Central memory CD4-positive, alpha-beta T cell (primary cell): ENCODE data around the gene REXO5.
"Not testable (repeated sequence)": the region's sequence is repeated elsewhere in the genome, so short reads cannot be mapped to it uniquely, and the experiment has no call there.

Experiments
- DNase-seq: peaks from one replicate; pipeline ENCODE4 v3.0.0; 2022

REXO5 gene

DNA sequence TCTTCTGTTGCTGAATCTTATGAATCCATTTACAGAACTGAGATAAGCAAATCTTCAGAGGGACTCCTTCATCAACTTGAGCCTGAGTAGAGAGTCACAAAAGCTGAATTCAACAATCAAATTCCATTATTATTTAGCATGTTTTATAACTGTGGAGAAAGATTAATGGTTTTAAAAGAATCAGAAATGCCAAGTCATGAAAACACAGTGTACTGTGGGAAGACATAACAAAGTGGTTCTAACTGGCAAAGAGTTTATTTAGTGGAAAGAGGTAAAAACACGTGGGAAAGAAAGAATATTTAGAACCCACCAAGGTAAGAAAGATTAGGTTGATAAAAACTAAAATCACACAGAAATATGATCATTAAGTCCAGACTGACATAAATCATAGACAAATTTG, 5.0 kb upstream of the REXO5 start:
- DNase-seq: no peak

GRCh38 chr16:20803192-20803560, 3.2 kb upstream of the REXO5 start:
- no peak for DNase-seq

GRCh38 chr16:20803561-20804214, 2.6 kb upstream of the REXO5 start:
- DNase-seq: no peak

DNA sequence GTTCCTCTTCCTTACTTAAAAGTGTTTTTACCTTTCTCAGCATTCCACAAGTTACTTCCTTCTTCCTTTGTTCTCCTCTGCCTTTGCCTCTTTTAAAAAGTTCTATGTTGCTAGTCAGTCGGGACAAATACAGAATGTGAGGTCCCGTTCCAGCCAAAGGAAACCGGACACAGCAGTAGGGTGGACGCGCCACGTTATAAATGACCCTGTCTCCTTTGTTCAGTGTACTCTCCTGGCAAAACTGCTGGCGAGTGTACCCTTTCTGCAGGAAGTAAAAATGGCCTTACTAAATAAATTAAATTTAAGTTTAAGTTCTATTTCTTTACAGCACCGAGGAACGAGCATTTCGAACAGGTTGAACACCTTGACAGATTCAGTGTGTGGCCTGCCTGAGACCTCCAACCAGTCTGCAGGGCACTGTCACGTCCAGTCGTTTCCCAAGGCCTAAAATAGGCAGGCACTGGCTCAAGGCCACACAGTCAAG, 601 bp upstream of the REXO5 start:
- DNase-seq: not testable (repeated sequence)

DNA sequence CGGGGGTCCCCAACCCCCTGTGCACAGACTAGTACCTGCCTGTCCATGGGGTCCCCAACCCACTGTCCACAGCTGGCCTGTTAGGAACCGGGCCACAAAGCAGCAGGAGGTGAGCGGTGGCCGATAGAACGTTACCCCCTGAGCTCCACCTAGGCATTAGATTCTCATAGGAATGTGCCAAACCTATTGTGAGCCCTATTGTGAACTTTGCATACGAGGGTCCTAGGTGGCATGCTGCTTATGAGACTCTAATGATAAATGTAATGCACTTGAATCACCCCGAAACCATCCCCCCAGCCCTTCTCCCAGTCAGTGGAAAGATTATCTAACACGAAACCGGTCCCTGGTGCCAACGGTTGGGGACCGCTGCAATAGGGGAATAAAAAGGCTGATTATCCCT, 1.5 kb downstream of the REXO5 start:
- DNase-seq: no peak

- no peak for DNase-seq
Measured at GRCh38 chr16:20811889-20812439, 5.6 kb downstream of the REXO5 start.

GRCh38 chr16:20812510-20812909, 6.2 kb downstream of the REXO5 start:
- DNase-seq: no peak

DNA sequence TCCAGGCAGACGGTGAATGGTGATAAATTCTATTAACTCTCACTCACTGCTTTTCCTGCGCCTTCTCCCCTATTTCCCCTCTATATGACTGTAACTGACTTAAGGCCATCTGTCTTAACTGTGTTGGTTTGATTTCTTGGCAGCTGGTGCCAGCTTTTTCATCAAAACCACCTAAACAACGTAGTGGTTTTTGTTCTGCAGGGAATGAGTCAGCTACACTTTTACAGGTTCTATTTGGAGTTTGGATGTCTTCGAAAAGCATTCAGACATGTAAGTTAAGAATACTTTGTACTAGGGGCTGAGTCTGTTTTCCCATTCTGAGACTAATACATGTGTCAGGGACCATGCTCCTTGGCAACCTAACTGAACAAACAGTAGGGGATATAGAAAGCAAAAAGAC, 8.5 kb downstream of the REXO5 start:
- DNase-seq: no peak

- no peak for DNase-seq
Measured at GRCh38 chr16:20818929-20819585, 12.7 kb downstream of the REXO5 start.

DNA sequence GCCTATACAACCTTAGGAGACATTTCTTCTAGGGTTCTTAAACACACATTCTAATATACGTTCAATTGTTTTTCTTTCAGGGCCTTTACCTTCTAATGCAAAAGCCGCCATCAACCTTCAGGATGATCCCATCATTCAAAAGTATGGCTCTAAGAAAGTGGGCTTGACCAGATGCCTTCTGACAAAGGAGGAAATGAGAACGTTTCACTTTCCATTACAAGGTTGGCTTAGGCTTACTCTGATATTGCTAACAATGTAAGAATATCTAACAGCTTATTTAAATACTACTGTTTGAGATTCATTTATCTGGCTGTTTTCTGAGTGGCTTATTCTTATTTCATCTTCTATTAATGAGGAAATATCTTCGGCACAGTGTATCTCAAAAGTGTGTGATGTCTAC, 15.4 kb downstream of the REXO5 start:
- DNase-seq: no peak

DNA sequence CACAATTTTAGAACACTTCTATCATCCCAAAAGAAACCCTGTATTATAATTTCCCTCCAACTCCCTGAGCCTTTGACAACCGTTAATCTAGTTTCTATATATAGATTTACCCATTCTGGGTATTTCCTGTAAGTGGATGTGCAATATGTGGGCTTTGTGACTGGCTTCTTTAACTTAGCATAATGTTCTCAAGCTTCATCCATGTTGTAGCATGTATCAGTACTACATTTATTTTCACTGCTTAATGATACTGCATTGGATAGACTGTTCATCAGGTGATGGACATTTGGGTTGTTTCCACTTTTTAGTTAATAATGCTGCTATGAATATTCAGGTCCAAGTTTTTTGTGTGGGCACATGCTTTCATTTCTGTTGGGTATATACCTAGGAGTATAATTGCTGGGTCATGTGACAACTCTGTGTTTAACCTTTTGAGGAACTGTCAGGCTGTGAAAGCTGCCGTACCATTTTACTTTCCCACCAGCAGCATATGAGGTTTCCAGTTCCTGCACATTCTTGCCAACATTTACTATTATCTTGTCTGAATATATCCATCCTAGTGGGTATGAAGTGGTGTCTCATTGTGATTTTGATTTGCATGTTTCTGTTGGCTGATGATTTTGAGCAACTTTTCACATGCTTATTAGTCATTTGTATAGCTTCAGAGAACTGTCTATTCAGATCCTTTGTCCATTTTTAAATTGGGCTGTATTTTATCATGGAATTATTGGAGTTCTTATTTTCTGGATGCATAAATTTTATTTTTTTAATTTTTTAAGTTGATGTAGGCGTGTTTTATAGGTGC, 16.4 kb downstream of the REXO5 start:
- no peak for DNase-seq

DNA sequence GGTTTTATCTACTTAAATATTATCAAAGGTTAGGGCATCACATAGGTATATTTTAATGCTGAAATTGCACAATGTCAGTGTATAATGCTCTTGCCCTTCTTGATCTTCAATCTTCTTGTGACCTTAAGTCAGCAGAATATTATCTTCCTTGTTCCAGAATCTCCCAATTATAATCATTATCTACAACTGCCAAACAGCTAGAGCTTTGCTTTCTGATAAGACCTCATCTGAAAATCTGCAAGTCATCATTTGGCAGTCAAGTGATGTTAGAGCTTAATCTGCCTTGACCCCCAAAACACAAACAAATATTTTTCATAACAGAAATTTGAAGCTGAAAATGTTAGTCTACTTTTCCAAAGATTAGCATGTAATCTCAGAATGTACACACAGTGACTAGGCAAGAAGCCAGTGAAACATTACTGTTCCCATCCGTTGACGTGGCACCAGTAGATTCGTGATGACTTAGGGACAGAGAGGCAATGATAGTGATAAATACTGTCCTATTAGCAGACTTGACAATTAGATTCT, 19.8 kb downstream of the REXO5 start:
- no peak for DNase-seq

DNA sequence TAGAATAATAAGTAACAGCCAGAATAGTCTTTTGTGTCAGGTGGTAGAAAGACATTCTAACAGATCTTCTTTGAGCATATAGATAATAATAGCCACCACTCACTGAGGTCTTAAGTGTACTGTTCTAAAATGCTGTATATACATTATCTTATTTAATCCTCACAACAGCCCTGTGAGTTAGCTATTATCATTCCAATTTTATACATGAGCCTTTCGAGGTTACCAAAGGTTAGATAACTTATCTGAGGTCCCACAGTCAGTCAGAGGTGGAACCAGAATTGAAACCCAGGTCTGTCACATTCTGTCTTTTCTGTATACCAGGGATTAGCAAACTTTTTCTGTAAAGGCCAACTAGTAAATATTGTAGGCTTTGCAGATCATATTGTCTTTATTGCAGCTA, 23.2 kb downstream of the REXO5 start:
- DNase-seq: no peak

GRCh38 chr16:20830372-20830771, 24.0 kb downstream of the REXO5 start:
- DNase-seq: no peak

DNA sequence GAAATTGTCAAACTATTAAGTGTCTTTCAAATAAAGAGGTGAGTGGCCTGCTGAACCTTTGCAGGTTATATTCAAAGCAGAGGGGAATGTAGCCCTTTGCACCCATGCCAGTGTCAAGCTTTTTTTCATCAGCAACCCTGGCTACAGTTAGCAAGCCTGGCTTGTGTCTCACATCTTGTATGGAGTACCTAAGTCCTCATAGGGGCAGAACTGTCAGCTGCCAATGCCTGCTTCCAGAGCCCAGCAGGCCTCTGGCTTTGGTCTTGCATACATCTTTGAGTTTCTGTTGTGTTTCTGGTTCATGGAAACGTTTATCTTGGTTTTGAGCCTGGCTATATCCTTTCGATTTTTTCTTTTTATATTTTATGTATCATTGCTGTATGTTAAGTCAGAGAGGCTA, 26.8 kb downstream of the REXO5 start:
- no peak for DNase-seq

GRCh38 chr16:20838240-20838639, 31.9 kb downstream of the REXO5 start:
- no peak for DNase-seq

DNA sequence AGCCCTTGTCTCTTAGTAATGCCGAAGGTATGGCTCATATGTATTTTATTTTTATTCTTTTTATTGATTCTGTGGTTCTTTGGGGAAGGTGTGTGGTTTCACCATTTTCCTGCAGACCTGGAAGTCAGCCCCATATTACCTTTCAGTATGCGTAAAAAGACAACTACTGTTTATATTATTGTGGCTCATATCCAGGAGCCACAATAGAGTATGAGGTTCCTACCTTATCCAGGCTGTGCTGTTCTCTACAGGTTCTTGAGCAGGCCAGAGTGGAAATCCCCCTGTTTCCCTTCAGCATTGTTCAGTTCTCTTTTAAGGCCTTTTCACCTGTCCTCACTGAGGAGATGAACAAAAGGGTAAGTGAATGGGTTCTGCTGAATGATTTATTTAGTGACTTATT, 33.2 kb downstream of the REXO5 start:
- no peak for DNase-seq

DNA sequence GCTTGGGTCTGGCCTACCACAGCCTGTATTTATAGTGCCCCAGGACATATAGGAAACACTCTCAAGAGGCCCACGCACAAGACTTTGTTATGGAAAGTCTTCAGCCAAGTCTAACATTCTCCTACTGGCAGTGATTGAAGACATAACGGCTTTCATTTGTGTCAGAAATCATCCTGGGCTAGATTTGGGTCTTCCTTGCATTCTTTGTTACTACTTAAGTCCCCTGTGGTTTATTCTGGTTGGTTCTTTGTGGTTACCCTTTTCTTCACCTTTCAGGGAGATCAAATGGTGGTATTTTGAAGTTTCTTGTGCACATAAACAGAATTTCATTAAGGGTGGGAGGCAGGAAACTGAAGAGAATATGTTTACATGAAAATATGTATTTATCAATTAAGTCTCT, 37.7 kb downstream of the REXO5 start:
- DNase-seq: peak; percentile 20

GRCh38 chr16:20844588-20844987, 38.3 kb downstream of the REXO5 start:
- peak; percentile 11 for DNase-seq

DNA sequence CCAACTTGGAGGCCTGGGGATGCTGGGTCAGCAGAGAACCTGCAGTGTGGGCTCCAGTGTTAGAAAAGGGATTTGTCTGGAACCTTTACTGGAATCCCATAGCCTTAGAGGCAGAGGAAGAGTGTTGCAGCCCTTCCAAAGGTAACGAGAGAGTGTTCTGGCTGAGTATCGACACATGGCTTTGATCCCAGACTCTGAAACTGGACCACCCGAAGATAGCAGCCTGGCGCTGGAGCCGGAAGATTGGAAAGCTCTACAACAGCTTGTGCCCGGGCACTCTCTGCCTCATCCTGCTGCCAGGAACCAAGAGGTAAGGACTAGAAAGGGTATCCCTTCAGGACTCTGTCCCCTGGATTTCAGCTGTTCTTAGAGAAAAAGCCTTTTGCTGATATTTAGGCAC, 39.7 kb downstream of the REXO5 start:
- no peak for DNase-seq

DNA sequence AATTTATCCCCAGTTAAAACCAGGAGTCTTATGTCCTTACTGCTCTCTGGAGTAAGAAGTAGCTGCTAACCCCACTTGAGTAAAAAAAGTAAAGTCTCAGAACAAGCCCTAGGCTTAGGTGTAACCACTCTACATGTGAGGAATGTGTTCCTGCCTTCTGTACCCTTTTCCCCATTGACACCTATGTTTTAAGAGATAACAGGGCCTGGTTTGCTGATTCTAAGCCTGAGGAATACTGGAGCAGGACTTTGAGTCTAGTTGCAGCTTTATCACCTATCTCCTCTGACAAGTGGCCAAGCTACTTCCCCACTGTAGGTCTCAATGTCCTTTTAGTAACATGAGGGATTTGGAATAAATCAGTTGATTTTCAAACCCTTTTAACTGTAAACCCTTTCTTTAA, 40.2 kb downstream of the REXO5 start:
- DNase-seq: no peak

GRCh38 chr16:20847550-20847949, 41.2 kb downstream of the REXO5 start:
- no peak for DNase-seq
